ENCODE data around the gene ACADVL.

Gene ACADVL

GRCh38 chr17:7222972-7223292 is 3.2 kb downstream of the ACADVL start:
- H3K27ac ChIP-seq (replicated peaks) = no peak overlapping the region
- no peaks in the 10 kb centered on the region for H3K27me3 ChIP-seq (ENCODE audit: insufficient read depth, poor library complexity, severe bottlenecking)
- DNase-seq (ENCODE audit: low read depth in 1 of 2, low spot score in 1 of 2) = no peak
- H3K4me3 ChIP-seq (replicated peaks; ENCODE audit: insufficient read depth, low read length) = no peak overlapping the region
- TF ChIP-seq GABPA (IDR thresholded peaks at IDR 0.05; ENCODE audit: low read depth) (no peak), SPI1 (IDR thresholded peaks at IDR 0.05; ENCODE audit: borderline replicate concordance, low read depth) (no peak), CTCF (IDR thresholded peaks at IDR 0.05; ENCODE audit: insufficient read depth, low read length) (no peak), POLR2AphosphoS5 (IDR thresholded peaks at IDR 0.05; ENCODE audit: low read depth) (no peak)
- TF ChIP-seq, protein P1, sequence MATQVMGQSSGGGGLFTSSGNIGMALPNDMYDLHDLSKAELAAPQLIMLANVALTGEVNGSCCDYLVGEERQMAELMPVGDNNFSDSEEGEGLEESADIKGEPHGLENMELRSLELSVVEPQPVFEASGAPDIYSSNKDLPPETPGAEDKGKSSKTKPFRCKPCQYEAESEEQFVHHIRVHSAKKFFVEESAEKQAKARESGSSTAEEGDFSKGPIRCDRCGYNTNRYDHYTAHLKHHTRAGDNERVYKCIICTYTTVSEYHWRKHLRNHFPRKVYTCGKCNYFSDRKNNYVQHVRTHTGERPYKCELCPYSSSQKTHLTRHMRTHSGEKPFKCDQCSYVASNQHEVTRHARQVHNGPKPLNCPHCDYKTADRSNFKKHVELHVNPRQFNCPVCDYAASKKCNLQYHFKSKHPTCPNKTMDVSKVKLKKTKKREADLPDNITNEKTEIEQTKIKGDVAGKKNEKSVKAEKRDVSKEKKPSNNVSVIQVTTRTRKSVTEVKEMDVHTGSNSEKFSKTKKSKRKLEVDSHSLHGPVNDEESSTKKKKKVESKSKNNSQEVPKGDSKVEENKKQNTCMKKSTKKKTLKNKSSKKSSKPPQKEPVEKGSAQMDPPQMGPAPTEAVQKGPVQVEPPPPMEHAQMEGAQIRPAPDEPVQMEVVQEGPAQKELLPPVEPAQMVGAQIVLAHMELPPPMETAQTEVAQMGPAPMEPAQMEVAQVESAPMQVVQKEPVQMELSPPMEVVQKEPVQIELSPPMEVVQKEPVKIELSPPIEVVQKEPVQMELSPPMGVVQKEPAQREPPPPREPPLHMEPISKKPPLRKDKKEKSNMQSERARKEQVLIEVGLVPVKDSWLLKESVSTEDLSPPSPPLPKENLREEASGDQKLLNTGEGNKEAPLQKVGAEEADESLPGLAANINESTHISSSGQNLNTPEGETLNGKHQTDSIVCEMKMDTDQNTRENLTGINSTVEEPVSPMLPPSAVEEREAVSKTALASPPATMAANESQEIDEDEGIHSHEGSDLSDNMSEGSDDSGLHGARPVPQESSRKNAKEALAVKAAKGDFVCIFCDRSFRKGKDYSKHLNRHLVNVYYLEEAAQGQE (IDR thresholded peaks at IDR 0.05; ENCODE audit: insufficient replicate concordance, low read depth) = no peak

GRCh38 chr17:7223375-7223774 is 3.6 kb downstream of the ACADVL start:
- H3K27ac ChIP-seq (replicated peaks) = no peak overlapping the region

GRCh38 chr17:7224110-7224509 is 4.4 kb downstream of the ACADVL start:
- Histone ChIP-seq H3K27ac (replicated peaks) (no peak overlapping the region), H3K27me3 (ENCODE audit: insufficient read depth, poor library complexity, severe bottlenecking) (no peaks in the 10 kb centered on the region), H3K4me3 (replicated peaks; ENCODE audit: insufficient read depth, low read length) (no peak overlapping the region)
- DNase-seq (ENCODE audit: low read depth in 1 of 2, low spot score in 1 of 2) = no peak
- TF ChIP-seq CTCF (IDR thresholded peaks at IDR 0.05; ENCODE audit: insufficient read depth, low read length) = no peak

More at GRCh38 chr17:7223375-7223774, 3.6 kb downstream of the ACADVL start:
- Histone ChIP-seq H3K27me3 (ENCODE audit: insufficient read depth, poor library complexity, severe bottlenecking) (no peaks in the 10 kb centered on the region), H3K4me3 (replicated peaks; ENCODE audit: insufficient read depth, low read length) (no peak overlapping the region)
- no peak for TF ChIP-seq POLR2AphosphoS5 (IDR thresholded peaks at IDR 0.05; ENCODE audit: low read depth)
- TF ChIP-seq, protein P1 (IDR thresholded peaks at IDR 0.05; ENCODE audit: insufficient replicate concordance, low read depth) = no peak
- no peak for TF ChIP-seq GABPA (IDR thresholded peaks at IDR 0.05; ENCODE audit: low read depth)
- no peak for TF ChIP-seq CTCF (IDR thresholded peaks at IDR 0.05; ENCODE audit: insufficient read depth, low read length)
- no peak for TF ChIP-seq SPI1 (IDR thresholded peaks at IDR 0.05; ENCODE audit: borderline replicate concordance, low read depth)
- no peak for DNase-seq (ENCODE audit: low read depth in 1 of 2, low spot score in 1 of 2)

GRCh38 chr17:7224661-7225111 is 4.9 kb downstream of the ACADVL start:
- no peak for DNase-seq (ENCODE audit: low read depth in 1 of 2, low spot score in 1 of 2)
- Histone ChIP-seq H3K4me3 (replicated peaks; ENCODE audit: insufficient read depth, low read length) (no peak overlapping the region), H3K27ac (replicated peaks) (no peak overlapping the region), H3K27me3 (ENCODE audit: insufficient read depth, poor library complexity, severe bottlenecking) (no peaks in the 10 kb centered on the region)
- TF ChIP-seq GABPA (IDR thresholded peaks at IDR 0.05; ENCODE audit: low read depth) (no peak), POLR2AphosphoS5 (IDR thresholded peaks at IDR 0.05; ENCODE audit: low read depth) (no peak), SPI1 (IDR thresholded peaks at IDR 0.05; ENCODE audit: borderline replicate concordance, low read depth) (no peak), CTCF (IDR thresholded peaks at IDR 0.05; ENCODE audit: insufficient read depth, low read length) (no peak)
- TF ChIP-seq, protein P1 (IDR thresholded peaks at IDR 0.05; ENCODE audit: insufficient replicate concordance, low read depth) = no peak

All from HL-60 (cell line).